GM18858 (cell line): ENCODE measurements around the gene SSBP2.

Source experiments
- ATAC-seq: cut with Tn5 transposase; IDR thresholded peaks from one replicate; pipeline ENCODE4 v1.9.1; 2021; ENCODE audit not compliant: unreplicated experiment

SSBP2 gene

GRCh38 chr5:81400375-81400774 lies 350.5 kb downstream of the SSBP2 start:
- no peak for ATAC-seq

GRCh38 chr5:81398741-81399140 lies 352.2 kb downstream of the SSBP2 start:
- no peak for ATAC-seq

GRCh38 chr5:81397176-81397575 lies 353.7 kb downstream of the SSBP2 start:
- no peak for ATAC-seq

GRCh38 chr5:81395262-81395661 lies 355.6 kb downstream of the SSBP2 start:
- ATAC-seq: no peak

GRCh38 chr5:81393783-81394718 lies 356.8 kb downstream of the SSBP2 start, which contains the start of gene ACOT12:
Gene ACOT12, minus strand, starts transcription at chr5:81394134. Its CDS starts 20 bp downstream, at chr5:81394114.
- no peak for ATAC-seq

- ATAC-seq: no peak
These were observed 357.5 kb downstream of the SSBP2 start for GRCh38 chr5:81393430-81393782.

GRCh38 chr5:81389025-81389424 lies 361.9 kb downstream of the SSBP2 start:
- ATAC-seq: no peak

GRCh38 chr5:81388169-81388568 lies 362.7 kb downstream of the SSBP2 start:
- ATAC-seq: no peak

GRCh38 chr5:81383867-81384266 lies 367.0 kb downstream of the SSBP2 start:
- ATAC-seq: no peak

- no peak for ATAC-seq
These were observed 379.5 kb downstream of the SSBP2 start for GRCh38 chr5:81371354-81371876.

- ATAC-seq: no peak
These were observed 380.0 kb downstream of the SSBP2 start for GRCh38 chr5:81370912-81371311.

- no peak for ATAC-seq
These were observed 385.4 kb downstream of the SSBP2 start for GRCh38 chr5:81365541-81365940.

- ATAC-seq: no peak
These were observed 387.6 kb downstream of the SSBP2 start for GRCh38 chr5:81363093-81363871.
